Measurements from ENCODE around the gene BASP1. TPM values are rescaled to one million over a fixed set of nuclear protein-coding genes. Genes with fewer than 3 reads are reported as not detected.

The BASP1 gene
- total and polyA plus RNA-seq, 7 donors = 0.64 to 1.9 (median 1.1) TPM

DNA sequence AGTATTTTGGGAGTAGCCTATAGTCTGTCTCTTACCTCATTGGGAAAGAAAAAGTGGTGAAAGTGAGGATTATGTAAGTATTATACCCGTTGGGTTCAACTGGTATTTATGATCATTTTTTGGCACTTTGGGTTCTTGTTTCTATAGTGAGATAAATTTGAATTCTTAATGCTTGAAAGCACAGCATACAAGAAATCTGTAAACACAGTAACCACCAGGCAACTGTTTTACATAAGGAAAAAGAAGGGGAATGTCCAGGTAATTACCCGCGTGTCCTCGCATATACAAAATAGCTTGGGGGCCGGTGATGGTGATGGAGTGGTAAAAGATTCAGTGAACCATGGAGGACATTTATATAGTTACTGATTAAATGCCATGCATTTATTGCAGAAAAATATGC lies 60.5 kb downstream of the BASP1 start:
- H3K27me3 ChIP-seq (ENCODE audit: insufficient read depth in 3 of 3, low read length in 2 of 3) = no peaks in the 10 kb centered on the region
- no peaks in the 10 kb centered on the region for H3K36me3 ChIP-seq (ENCODE audit: insufficient read depth in 1 of 2, low read depth in 1 of 2)
- ATAC-seq (no peak), DNase-seq (no peak)
- TF ChIP-seq CTCF (IDR thresholded peaks at IDR 0.05) = no peak
- no peaks in the 10 kb centered on the region for H3K4me1 ChIP-seq
- no peak overlapping the region for H3K4me3 ChIP-seq
- H3K27ac ChIP-seq = no peak overlapping the region
- 91 to 94% (median 91%) methylated on average over 5 of the region's 5 CpGs for WGBS, 3 donors
- H3K9me3 ChIP-seq = no peaks in the 10 kb centered on the region
- intact Hi-C loops (cut with DNase I) = no loop called here

DNA sequence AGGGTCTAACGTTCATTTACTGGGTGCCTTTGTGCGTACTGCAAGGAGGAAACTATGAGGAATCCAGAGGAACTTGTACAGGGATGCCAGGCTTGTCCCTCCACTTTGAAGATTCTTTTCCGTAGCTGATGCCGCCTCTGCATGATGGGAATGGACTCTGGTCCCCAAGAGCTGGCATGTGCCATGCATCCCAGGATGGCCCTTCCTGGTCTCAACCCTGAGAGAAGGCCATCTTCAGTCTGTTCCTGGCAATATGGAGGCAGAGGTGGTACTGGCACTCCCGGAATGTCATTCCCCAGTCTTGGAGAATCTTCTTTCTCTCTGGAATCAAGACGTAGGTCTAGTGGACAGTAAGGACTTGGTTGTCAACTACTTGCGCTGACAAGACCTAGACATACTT lies 61.5 kb downstream of the BASP1 start:
- no peaks in the 10 kb centered on the region for H3K27me3 ChIP-seq (ENCODE audit: insufficient read depth in 3 of 3, low read length in 2 of 3)
- no peaks in the 10 kb centered on the region for H3K36me3 ChIP-seq (ENCODE audit: insufficient read depth in 1 of 2, low read depth in 1 of 2)
- TF ChIP-seq CTCF (IDR thresholded peaks at IDR 0.05) = no peak
- H3K27ac ChIP-seq = no peak overlapping the region
- intact Hi-C loops (cut with DNase I) = no loop called here
- no peak for DNase-seq
- no peak for ATAC-seq
- no peaks in the 10 kb centered on the region for H3K4me1 ChIP-seq
- WGBS, 3 donors = 86 to 93% (median 88%) methylated on average over 7 of the region's 7 CpGs
- no peak overlapping the region for H3K4me3 ChIP-seq
- no peaks in the 10 kb centered on the region for H3K9me3 ChIP-seq

DNA sequence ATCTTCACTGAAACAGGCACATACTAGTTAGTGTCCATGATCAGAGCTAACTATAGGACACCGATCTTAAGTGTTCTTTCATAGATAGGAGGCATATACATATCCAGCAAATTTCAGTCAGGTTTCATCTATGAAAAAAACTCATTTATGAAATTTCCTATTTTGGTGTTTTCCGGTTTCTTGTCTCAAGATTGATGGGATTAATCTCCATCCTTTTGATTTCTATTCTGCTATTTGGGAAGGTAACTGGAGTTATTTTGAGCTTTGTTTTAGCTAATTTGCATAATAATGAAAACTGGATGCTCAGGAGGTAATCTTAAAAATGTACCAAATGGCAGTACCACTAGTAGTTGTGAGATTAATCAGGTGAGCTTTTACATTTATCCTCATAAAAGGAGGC lies 62.1 kb downstream of the BASP1 start:
- WGBS, 3 donors = 94 to 97% (median 95%) methylated on average over 2 of the region's 2 CpGs
- no peaks in the 10 kb centered on the region for H3K4me1 ChIP-seq
- intact Hi-C loops (cut with DNase I) = no loop called here

DNA sequence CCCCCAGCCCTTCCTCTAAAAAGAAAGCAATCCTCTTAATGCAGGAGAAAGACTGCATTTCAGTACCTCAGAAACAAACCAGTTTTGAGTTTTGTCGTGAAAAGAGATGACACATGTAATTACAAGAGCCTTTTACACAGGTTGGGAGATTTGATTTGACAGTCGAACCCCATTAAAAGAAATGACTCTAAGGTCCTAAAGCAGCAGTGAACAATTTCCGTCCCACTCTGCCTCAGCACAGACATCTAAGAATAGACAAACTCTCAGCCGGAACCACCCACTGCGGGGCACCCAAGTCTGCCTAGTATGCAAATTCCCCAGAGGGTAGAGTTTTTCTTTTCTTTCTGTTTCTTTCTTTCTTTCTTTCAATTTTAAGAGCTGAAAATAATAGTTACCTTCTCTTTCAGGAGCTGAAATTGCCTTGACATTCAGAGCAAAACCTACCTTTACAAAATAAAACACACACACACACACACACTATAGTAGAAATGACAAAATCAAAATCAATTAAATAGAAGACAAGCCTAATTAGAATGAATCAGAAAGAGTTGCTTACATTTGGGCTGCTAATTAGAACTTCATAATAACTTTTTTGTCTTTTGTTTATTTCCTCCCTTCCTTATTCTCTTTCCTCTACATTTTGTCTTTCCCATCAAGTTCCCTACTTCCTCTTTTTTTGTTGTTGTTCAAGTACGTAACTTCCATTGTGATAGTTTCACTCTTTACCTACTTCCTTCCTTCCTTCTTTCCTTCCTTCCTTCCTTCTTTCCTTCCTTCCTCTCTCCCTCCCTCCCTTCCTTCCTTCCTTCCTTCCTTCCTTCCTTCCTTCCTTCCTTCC lies 65.1 kb downstream of the BASP1 start:
- ATAC-seq = no peak

More for the DNA sequence above, 62.1 kb downstream of the BASP1 start:
- H3K27me3 ChIP-seq (ENCODE audit: insufficient read depth in 3 of 3, low read length in 2 of 3) = no peaks in the 10 kb centered on the region
- no peaks in the 10 kb centered on the region for H3K9me3 ChIP-seq
- H3K27ac ChIP-seq = no peak overlapping the region
- no peak overlapping the region for H3K4me3 ChIP-seq
- TF ChIP-seq CTCF (IDR thresholded peaks at IDR 0.05) = no peak
- DNase-seq (no peak), ATAC-seq (no peak)
- no peaks in the 10 kb centered on the region for H3K36me3 ChIP-seq (ENCODE audit: insufficient read depth in 1 of 2, low read depth in 1 of 2)

More for the DNA sequence above, 65.1 kb downstream of the BASP1 start:
- H3K4me1 ChIP-seq = no peaks in the 10 kb centered on the region
- intact Hi-C loops (cut with DNase I) = no loop called here
- WGBS, 3 donors = 45 to 50% (median 46%) methylated on average over 6 of the region's 6 CpGs
- H3K9me3 ChIP-seq = no peaks in the 10 kb centered on the region
- H3K36me3 ChIP-seq (ENCODE audit: insufficient read depth in 1 of 2, low read depth in 1 of 2) = no peaks in the 10 kb centered on the region
- no peaks in the 10 kb centered on the region for H3K27me3 ChIP-seq (ENCODE audit: insufficient read depth in 3 of 3, low read length in 2 of 3)
- TF ChIP-seq CTCF (IDR thresholded peaks at IDR 0.05) = no peak
- no peak for DNase-seq
- H3K27ac ChIP-seq = no peak overlapping the region
- no peak overlapping the region for H3K4me3 ChIP-seq
